HUES48 (cell line): ENCODE measurements around the gene PRRG3.

Experiments
- H3K27ac ChIP-seq: one replicate; pipeline ENCODE4 v1.7.0; 2013; ENCODE audit warnings: low read depth, low read length, inconsistent platforms
- H3K27me3 ChIP-seq: 2 replicates; pipeline ENCODE4 v1.6.1; 2013; ENCODE audit warnings: mild to moderate bottlenecking, low read length; ENCODE audit not compliant: control insufficient read depth, insufficient read depth
- H3K36me3 ChIP-seq: 2 replicates; pipeline ENCODE4 v1.6.1; 2013; ENCODE audit warnings: low read length; ENCODE audit not compliant: control insufficient read depth, insufficient read depth
- H3K4me1 ChIP-seq: 2 replicates; pipeline ENCODE4 v1.6.1; 2013; ENCODE audit warnings: mild to moderate bottlenecking, low read length; ENCODE audit not compliant: control insufficient read depth, insufficient read depth
- H3K4me3 ChIP-seq: 2 replicates; pipeline ENCODE4 v1.5.1; 2013; ENCODE audit warnings: mild to moderate bottlenecking, low read depth, low read length
- H3K9ac ChIP-seq: 2 replicates; pipeline ENCODE4 v1.6.1; 2013; ENCODE audit warnings: mild to moderate bottlenecking, low read depth, low read length, moderate library complexity
- H3K9me3 ChIP-seq: 2 replicates; pipeline ENCODE4 v1.6.1; 2013; ENCODE audit warnings: low read length; ENCODE audit not compliant: control insufficient read depth, insufficient read depth

Gene PRRG3

DNA sequence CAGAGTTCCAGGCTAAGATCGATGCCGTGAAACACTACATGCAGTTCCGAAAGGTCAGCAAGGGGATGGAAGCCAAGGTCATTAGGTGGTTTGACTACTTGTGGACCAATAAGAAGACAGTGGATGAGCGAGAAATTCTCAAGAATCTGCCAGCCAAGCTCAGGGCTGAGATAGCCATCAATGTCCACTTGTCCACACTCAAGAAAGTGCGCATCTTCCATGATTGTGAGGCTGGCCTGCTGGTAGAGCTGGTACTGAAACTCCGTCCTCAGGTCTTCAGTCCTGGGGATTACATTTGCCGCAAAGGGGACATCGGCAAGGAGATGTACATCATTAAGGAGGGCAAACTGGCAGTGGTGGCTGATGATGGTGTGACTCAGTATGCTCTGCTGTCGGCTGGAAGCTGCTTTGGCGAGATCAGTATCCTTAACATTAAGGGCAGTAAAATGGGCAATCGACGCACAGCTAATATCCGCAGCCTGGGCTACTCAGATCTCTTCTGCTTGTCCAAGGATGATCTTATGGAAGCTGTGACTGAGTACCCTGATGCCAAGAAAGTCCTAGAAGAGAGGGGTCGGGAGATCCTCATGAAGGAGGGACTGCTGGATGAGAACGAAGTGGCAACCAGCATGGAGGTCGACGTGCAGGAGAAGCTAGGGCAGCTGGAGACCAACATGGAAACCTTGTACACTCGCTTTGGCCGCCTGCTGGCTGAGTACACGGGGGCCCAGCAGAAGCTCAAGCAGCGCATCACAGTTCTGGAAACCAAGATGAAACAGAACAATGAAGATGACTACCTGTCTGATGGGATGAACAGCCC is 48.6 kb downstream of the PRRG3 start:
- Histone ChIP-seq H3K36me3 (no peaks in the 10 kb centered on the region), H3K27me3 (no peaks in the 10 kb centered on the region), H3K27ac (no peak overlapping the region), H3K4me3 (no peak overlapping the region), H3K4me1 (peaks cover under 1% of the 10 kb centered on the region; the same call in 1 of the 2 replicates), H3K9ac (no peak overlapping the region), H3K9me3 (peaks cover 49% of the 10 kb centered on the region)

DNA sequence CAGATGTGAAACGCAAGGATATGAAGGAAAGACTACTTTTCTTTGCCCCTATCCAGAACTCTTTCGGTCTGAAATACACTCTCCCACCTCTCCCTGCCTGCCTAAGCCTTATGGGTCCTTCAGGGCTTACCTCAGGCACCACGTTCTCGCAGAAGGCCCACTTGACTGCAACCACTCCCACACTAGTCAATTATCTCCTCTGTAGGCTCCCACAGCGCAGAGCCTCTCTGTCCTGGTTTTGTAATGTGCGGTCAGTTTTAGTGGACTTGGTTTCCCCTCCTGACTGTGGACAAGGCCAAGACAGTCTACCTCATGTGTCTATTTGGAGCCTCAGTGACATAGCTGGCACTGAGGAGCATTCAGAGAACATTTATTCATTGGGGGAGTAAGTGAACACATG is 50.4 kb downstream of the PRRG3 start:
- Histone ChIP-seq H3K4me3 (no peak overlapping the region), H3K36me3 (no peaks in the 10 kb centered on the region), H3K9ac (no peak overlapping the region), H3K4me1 (peaks cover 4% of the 10 kb centered on the region; the same call in 1 of the 2 replicates), H3K27ac (no peak overlapping the region), H3K9me3 (peaks cover 38% of the 10 kb centered on the region), H3K27me3 (no peaks in the 10 kb centered on the region)

DNA sequence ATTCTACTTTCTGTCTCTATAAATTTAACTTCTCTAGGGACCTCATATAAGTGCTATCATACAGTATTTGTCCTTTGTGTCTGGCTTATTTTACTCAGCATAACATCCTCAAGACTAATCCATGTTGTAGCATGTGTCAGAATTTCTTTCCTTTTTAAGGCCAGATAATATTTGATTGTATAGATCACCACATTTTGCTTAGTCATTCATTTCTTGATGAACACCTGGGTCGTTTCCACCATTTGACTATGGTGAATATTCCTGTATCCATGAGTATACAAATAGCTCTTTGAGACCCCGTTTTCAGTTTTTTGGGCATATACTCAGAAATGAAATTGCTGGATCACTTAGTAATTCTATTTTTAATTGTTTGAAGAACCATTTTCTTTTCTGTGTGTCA is 51.2 kb downstream of the PRRG3 start:
- H3K27ac ChIP-seq, result no peak overlapping the region
- H3K27me3 ChIP-seq, result no peaks in the 10 kb centered on the region
- H3K4me3 ChIP-seq, result no peak overlapping the region
- H3K4me1 ChIP-seq, result peaks cover 4% of the 10 kb centered on the region; the same call in 1 of the 2 replicates
- H3K36me3 ChIP-seq, result no peaks in the 10 kb centered on the region
- no peak overlapping the region for H3K9ac ChIP-seq
- H3K9me3 ChIP-seq, result peaks cover 38% of the 10 kb centered on the region

DNA sequence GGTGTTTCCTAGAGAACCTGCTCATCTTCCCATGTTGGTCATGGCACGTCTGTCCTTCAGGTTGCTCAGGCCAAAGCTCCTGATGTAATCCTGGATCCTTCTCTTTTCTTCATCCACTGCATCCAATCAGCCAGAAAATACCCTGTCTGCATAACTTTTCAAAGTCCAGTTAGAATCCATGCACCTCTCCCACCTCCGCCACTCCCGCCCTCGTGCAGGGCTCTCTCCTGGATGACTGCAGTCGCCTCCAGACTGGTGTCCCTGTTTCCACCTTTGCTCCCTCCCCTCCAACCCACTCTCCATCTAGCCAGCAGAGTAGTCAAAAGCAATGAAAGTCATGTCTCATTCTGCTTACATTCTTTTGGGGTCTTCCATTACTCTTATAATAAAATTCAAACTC is 55.3 kb downstream of the PRRG3 start:
- no peak overlapping the region for H3K27ac ChIP-seq
- peaks cover 8% of the 10 kb centered on the region; the same call in 1 of the 2 replicates for H3K4me1 ChIP-seq
- H3K27me3 ChIP-seq, result peaks cover 4% of the 10 kb centered on the region; the same call in 1 of the 2 replicates
- no peak overlapping the region for H3K4me3 ChIP-seq
- H3K9me3 ChIP-seq, result peaks cover 44% of the 10 kb centered on the region
- H3K36me3 ChIP-seq, result no peaks in the 10 kb centered on the region
- no peak overlapping the region for H3K9ac ChIP-seq

DNA sequence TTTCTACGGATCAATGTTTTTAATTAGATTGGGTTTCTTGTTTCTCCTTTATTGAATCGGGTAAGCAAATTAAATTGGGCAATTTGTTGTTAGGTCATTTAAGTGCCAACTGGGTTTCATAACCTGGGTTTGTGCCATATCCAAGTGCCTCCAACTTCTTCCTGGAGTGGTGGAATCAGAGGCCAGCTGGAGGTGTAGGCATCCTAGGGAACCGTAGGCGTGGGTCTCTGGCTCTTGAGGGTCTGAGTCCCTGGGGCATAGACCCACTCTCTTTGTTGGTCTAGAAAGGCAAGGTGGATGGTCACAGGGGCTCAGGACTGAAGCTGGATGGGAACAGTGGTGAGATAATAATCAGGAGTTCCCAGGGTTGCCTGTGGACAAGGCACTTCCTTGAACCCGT is 57.6 kb downstream of the PRRG3 start:
- Histone ChIP-seq H3K4me3 (no peak overlapping the region), H3K9ac (no peak overlapping the region), H3K4me1 (peaks cover 8% of the 10 kb centered on the region; the same call in 1 of the 2 replicates), H3K9me3 (peaks cover 53% of the 10 kb centered on the region), H3K27ac (no peak overlapping the region), H3K36me3 (no peaks in the 10 kb centered on the region), H3K27me3 (peaks cover 4% of the 10 kb centered on the region; the same call in 1 of the 2 replicates)

DNA sequence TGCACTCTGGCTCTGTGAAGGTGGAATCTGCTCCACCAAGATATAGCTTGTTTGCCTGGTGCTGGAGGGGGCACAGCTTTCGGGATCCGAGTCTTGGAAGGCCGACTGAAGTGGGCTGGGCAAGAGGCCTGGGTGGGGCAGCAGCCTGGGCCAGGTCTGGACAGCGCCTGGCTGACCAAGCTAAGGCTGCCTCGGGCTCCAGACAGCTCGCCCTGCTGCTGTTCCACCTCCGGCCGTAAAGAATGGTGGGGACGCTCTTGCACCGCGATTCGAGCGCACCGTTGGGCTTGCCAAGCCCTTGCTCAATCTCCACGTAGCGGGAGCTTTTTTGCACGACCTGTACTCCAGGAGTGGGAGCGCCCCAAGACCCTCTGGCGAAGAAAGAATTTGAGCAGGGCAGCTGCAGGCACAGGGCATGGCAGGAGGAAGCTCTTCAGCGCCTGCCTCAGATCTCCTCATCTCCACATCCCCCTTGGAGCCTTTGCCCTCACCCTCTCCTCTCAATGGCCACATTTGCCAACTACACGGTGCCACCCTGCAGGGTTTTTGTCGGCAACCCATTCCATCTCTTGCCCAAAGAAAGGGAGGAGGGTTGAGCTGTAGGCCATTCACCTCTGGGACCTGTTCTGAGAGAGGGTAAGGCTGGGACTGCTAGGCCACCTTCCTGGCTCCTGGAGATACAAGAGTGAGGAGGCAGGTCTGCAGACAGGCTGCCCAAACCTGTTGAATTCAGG is 58.2 kb downstream of the PRRG3 start:
- no peaks in the 10 kb centered on the region for H3K36me3 ChIP-seq
- H3K4me3 ChIP-seq, result no peak overlapping the region
- H3K4me1 ChIP-seq, result peaks cover 8% of the 10 kb centered on the region; the same call in 1 of the 2 replicates
- H3K27me3 ChIP-seq, result peaks cover 4% of the 10 kb centered on the region; the same call in 1 of the 2 replicates
- no peak overlapping the region for H3K9ac ChIP-seq
- H3K9me3 ChIP-seq, result peaks cover 53% of the 10 kb centered on the region
- no peak overlapping the region for H3K27ac ChIP-seq

DNA sequence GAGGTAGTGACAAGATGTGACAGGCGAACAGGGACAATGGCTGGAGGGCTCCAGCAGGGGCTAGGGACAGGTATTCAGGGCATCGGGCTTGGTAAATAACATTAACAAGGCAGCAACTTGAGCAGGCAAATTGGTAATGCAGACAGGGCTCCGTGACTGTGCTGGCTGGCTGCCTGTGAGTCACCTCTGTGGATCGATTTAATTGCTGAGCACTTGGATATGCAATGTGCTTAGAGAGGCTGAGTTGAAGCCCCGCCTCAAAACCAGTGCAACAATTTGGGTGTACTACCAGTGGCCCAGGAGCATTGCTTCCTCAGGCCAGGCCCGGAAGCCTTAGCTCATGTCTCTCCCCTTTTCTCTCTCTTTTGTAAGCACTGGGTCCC is 58.8 kb downstream of the PRRG3 start:
- H3K4me1 ChIP-seq, result peaks cover 6% of the 10 kb centered on the region; the same call in 1 of the 2 replicates
- H3K9ac ChIP-seq, result no peak overlapping the region
- H3K36me3 ChIP-seq, result no peaks in the 10 kb centered on the region
- no peak overlapping the region for H3K27ac ChIP-seq
- H3K27me3 ChIP-seq, result peaks cover 4% of the 10 kb centered on the region; the same call in 1 of the 2 replicates
- peaks cover 54% of the 10 kb centered on the region for H3K9me3 ChIP-seq
- H3K4me3 ChIP-seq, result no peak overlapping the region

DNA sequence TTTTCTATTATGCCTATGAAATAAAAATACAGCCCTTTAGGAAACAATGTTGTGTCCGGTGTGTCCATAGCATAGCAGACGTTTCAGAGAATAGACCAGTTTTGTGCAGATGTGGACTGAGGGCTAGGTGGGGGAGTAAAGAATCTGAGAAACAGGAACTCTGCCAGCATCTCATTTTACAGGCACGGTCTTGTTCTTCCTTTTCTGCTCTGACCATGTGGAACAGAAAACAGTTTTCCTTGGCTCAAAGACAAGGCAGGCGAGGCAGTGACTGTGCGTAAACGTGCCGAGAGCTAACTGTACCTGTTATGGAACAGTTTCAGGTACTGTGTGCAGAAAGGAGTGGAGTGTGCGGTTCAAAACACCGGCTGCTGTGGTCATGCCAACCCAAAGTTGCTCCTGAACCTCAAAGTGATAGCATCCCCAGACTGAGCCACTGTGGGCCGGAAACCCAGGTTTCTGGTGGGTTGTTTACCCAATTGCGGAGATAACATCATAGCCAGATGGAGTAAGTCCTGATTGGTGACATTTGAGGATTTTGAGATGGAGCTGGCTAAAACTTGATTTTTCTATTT is 59.5 kb downstream of the PRRG3 start:
- Histone ChIP-seq H3K4me1 (0 out of 2 replicates have a peak, but pooled peaks cover 4% of the 10 kb centered on the region), H3K27me3 (peaks cover 4% of the 10 kb centered on the region; the same call in 1 of the 2 replicates)

More for the DNA sequence above, 59.5 kb downstream of the PRRG3 start:
- H3K36me3 ChIP-seq, result no peaks in the 10 kb centered on the region
- H3K27ac ChIP-seq, result no peak overlapping the region
- H3K9ac ChIP-seq, result no peak overlapping the region
- no peak overlapping the region for H3K4me3 ChIP-seq
- H3K9me3 ChIP-seq, result peaks cover 60% of the 10 kb centered on the region
